ENCODE measurements around the gene AKR1B15. TPM values are rescaled to one million over a fixed set of nuclear protein-coding genes. Genes with fewer than 3 reads are reported as not detected.
A peak's percentile ranks its signal among the peaks of the same experiment; 100 is the strongest.

Gene AKR1B15
- total RNA-seq, 6 experiments from 2014 or later: not detected

DNA sequence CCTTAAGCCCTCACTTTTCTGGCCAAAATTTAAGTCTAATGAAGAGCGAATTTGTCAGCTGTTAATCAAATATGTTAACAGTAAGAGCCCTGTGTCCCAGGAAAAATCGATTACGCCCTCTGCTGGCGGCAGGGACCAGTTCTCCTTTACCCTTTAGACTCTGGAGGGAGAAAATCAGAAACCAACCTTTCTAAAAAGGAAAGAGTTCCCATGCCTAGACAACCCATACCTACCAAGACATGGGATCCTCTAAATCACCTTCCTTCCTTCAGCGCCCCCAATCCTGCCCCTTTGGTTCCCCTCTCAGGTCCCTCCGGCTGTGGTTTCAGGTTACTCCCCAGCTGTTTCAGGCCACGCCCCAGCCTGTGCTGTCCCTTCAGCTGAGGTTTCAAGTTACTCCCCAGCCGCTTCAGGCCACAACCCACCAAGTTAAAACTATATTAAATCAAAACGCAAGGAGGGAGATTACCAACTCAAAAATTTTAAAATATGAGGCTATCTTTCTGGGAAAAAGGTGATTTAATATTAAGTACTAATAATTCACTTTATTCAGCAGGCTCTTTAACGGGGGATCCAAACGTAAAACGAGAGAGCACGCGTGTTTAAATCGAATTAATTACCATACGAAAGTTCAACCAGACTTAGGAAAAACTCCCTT lies 1.4 kb upstream of the AKR1B15 start:
- H3K27me3 Mint-ChIP-seq (ENCODE audit: insufficient read depth): peaks cover 27% of the 10 kb centered on the region
- H3K4me3 Mint-ChIP-seq: peak overlapping the region; percentile 81
- peak; percentile 48 for DNase-seq
- H3K9me3 Mint-ChIP-seq: no peaks in the 10 kb centered on the region
- H3K27ac Mint-ChIP-seq: peak overlapping the region; percentile 40
- no peaks in the 10 kb centered on the region for H3K36me3 Mint-ChIP-seq (ENCODE audit: low read depth)
- peaks cover 25% of the 10 kb centered on the region for H3K4me1 Mint-ChIP-seq (ENCODE audit: low read depth)
- TF ChIP-seq, protein P1, sequence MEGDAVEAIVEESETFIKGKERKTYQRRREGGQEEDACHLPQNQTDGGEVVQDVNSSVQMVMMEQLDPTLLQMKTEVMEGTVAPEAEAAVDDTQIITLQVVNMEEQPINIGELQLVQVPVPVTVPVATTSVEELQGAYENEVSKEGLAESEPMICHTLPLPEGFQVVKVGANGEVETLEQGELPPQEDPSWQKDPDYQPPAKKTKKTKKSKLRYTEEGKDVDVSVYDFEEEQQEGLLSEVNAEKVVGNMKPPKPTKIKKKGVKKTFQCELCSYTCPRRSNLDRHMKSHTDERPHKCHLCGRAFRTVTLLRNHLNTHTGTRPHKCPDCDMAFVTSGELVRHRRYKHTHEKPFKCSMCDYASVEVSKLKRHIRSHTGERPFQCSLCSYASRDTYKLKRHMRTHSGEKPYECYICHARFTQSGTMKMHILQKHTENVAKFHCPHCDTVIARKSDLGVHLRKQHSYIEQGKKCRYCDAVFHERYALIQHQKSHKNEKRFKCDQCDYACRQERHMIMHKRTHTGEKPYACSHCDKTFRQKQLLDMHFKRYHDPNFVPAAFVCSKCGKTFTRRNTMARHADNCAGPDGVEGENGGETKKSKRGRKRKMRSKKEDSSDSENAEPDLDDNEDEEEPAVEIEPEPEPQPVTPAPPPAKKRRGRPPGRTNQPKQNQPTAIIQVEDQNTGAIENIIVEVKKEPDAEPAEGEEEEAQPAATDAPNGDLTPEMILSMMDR (IDR thresholded peaks at IDR 0.05): peak; percentile 95

DNA sequence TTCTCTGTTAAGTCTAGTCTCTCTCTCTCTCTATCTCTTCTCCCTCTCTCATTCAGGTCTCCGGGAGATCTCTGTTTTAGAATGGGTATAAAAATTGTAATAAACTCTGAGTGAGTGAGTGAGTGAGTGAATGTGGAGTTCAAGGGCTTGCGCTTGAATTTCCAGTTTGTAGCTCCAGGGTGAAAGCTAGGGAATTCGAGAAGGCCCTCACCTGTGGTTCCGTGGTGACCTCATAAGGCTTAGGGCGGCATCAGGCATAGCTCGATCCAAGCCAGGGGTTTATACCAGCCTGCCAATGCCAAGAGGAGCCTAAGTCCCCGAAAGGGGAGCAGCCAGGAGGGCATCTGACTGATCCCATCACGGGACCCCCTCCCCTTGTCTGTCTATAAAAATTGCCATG lies 456 bp downstream of the AKR1B15 start:
- Mint-ChIP-seq H3K36me3 (ENCODE audit: low read depth) (no peaks in the 10 kb centered on the region), H3K4me3 (no peak overlapping the region), H3K27ac (no peak overlapping the region), H3K27me3 (ENCODE audit: insufficient read depth) (peaks cover 25% of the 10 kb centered on the region), H3K9me3 (no peaks in the 10 kb centered on the region), H3K4me1 (ENCODE audit: low read depth) (peaks cover 25% of the 10 kb centered on the region)
- DNase-seq: no peak
- TF ChIP-seq, protein P1 (IDR thresholded peaks at IDR 0.05): no peak

DNA sequence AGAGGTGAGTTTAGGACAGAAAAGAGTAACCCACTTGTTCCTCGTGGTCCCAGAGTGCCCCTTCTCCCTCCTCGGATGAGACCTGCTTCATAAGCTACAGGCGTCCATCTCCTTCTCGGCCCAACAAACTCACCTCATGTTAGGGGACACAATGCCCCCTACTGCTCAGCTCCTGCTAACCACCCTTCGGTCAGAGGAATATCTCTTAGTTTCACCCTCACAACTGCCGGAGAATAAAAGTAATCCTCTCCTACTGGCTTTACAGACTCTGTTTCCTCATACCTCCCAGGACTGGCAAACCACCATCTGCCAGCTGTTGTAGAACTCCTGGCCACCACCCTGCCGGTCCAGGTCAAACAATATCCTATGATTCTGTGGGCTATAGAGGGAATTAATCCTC lies 3.2 kb downstream of the AKR1B15 start:
- no peak for DNase-seq
- no peaks in the 10 kb centered on the region for H3K9me3 Mint-ChIP-seq
- H3K27me3 Mint-ChIP-seq (ENCODE audit: insufficient read depth): peaks cover 22% of the 10 kb centered on the region
- H3K4me1 Mint-ChIP-seq (ENCODE audit: low read depth): peaks cover 19% of the 10 kb centered on the region
- H3K4me3 Mint-ChIP-seq: no peak overlapping the region
- TF ChIP-seq, protein P1 (IDR thresholded peaks at IDR 0.05): peak; percentile 41
- no peaks in the 10 kb centered on the region for H3K36me3 Mint-ChIP-seq (ENCODE audit: low read depth)
- H3K27ac Mint-ChIP-seq: no peak overlapping the region

DNA sequence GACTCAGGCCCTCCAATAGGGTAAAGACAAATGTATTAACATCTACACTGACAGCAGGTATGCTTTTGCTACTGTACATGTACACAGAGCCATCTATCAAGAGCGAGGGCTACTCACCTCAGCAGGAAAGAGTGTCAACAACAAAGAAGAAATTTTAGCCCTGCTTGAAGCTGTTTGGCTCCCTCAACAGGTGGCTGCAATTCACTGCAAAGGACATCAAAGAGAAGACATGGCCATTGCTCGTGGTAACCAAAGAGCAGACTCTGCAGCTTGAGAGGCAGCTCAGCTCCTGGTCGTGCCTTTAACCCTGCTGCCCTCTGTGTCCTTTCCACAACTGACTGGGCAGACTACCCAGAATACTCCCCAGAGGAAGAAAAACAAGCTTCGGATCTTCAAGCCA lies 5.1 kb downstream of the AKR1B15 start:
- Mint-ChIP-seq H3K4me1 (ENCODE audit: low read depth) (peaks cover 3% of the 10 kb centered on the region), H3K9me3 (no peaks in the 10 kb centered on the region), H3K36me3 (ENCODE audit: low read depth) (no peaks in the 10 kb centered on the region), H3K27ac (no peak overlapping the region), H3K4me3 (no peak overlapping the region), H3K27me3 (ENCODE audit: insufficient read depth) (peaks cover 21% of the 10 kb centered on the region)
- no peak for DNase-seq
- TF ChIP-seq, protein P1 (IDR thresholded peaks at IDR 0.05): peak; percentile 47; the same call in 1 of the 2 replicates

DNA sequence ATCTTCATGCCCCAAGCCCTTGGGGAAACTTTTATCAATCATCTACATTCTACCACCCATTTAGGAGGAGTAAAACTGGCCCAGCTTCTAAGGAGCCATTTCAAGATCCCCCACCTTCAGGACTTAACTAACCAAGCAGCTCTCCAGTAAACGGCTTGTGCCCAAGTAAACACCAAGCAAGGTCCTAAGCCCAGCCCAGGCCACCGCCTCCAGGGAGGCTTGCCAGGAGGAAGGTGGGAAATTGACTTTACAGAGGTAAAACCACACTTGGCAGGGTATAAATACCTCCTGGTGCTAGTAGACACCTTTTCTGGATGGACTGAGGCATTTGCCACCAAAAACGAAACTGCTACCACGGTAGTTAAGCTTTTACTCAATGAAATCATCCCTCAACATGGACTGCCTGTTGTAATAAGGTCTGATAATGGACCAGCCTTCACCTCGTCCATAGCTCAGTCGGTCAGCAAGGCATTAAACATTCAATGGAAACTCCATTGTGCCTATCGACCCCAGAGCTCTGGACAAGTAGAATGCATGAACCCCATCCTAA lies 5.6 kb downstream of the AKR1B15 start:
- peaks cover 17% of the 10 kb centered on the region for H3K27me3 Mint-ChIP-seq (ENCODE audit: insufficient read depth)
- no peak overlapping the region for H3K4me3 Mint-ChIP-seq
- TF ChIP-seq, protein P1 (IDR thresholded peaks at IDR 0.05): no peak
- no peaks in the 10 kb centered on the region; the same call in 1 of the 2 replicates for H3K4me1 Mint-ChIP-seq (ENCODE audit: low read depth)
- no peak overlapping the region for H3K27ac Mint-ChIP-seq
- H3K9me3 Mint-ChIP-seq: no peaks in the 10 kb centered on the region
- DNase-seq: no peak
- no peaks in the 10 kb centered on the region for H3K36me3 Mint-ChIP-seq (ENCODE audit: low read depth)

Data from HFFc6 (cell line).